Tibial nerve (tissue), 4 donors: ENCODE results near the gene ERC2.

Experiments
- EP300 ChIP-seq, 2 donors: sonication (generic); formaldehyde crosslinking; IDR thresholded peaks; one replicate each; pipeline ENCODE4 v1.6.1; 2017; ENCODE audit warnings: antibody characterized with exemption in 2 of 2, mild to moderate bottlenecking in 1 of 2
- POLR2A ChIP-seq, 2 donors: fragments of 450-650 bp; IDR thresholded peaks; one replicate each; pipeline ENCODE4 v1.6.1; 2017; ENCODE audit warnings: antibody characterized with exemption in 2 of 2, mild to moderate bottlenecking in 2 of 2, moderate library complexity in 2 of 2
- TF ChIP-seq, protein P1 (sequence below), 5 experiments: fragments of 200-600 bp in 3 of 5; fragments of 450-650 bp in 2 of 5; sonication (generic) in 3 of 5; IDR thresholded peaks; one replicate each; pipeline ENCODE4 v1.5.1; 2016 to 2019; ENCODE audit warnings: antibody characterized with exemption in 5 of 5, mild to moderate bottlenecking in 3 of 5, moderate library complexity in 2 of 5

DNA sequence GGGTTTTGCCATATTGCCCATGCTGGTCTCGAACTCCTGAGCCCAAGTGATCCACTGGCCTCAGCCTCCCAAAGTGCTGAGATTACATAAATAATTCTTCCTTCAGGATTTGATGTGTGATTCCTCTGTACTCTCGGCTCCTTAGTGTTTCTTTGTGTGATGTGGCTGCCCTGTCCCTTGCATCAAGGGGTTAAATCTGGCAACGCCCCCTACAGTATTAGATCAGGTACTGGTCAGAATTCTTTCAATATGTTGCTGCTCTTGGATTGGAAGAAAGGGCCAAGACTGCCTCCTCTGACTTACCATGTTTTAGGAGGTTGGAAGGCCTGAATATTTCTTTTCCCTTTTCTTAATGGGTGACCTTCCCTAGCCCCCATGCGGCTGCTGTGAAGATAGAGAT is 590.6 kb downstream of the ERC2 start:
- no peak for TF ChIP-seq POLR2A (IDR thresholded peaks at IDR 0.05)
- no peak for TF ChIP-seq EP300 (IDR thresholded peaks at IDR 0.05)
- TF ChIP-seq, protein P1, sequence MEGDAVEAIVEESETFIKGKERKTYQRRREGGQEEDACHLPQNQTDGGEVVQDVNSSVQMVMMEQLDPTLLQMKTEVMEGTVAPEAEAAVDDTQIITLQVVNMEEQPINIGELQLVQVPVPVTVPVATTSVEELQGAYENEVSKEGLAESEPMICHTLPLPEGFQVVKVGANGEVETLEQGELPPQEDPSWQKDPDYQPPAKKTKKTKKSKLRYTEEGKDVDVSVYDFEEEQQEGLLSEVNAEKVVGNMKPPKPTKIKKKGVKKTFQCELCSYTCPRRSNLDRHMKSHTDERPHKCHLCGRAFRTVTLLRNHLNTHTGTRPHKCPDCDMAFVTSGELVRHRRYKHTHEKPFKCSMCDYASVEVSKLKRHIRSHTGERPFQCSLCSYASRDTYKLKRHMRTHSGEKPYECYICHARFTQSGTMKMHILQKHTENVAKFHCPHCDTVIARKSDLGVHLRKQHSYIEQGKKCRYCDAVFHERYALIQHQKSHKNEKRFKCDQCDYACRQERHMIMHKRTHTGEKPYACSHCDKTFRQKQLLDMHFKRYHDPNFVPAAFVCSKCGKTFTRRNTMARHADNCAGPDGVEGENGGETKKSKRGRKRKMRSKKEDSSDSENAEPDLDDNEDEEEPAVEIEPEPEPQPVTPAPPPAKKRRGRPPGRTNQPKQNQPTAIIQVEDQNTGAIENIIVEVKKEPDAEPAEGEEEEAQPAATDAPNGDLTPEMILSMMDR (IDR thresholded peaks at IDR 0.05) = no peak
